Activated naive CD8-positive, alpha-beta T cell treated with anti-CD3 and anti-CD28 coated beads, Interleukin-2, amount 50 U/mL, for 24 hours (primary cell): ENCODE results near the gene GPSM1.
A peak's percentile ranks its signal among the peaks of the same experiment; 100 is the strongest.
"Not testable (repeated sequence)": the region's sequence is repeated elsewhere in the genome, so short reads cannot be mapped to it uniquely, and the experiment has no call there.

Source experiments
- ATAC-seq: fragments of 150-1000 bp; cut with Tn5 transposase; one replicate; pipeline ENCODE4 v1.10.0; 2021
- DNase-seq: peaks from one replicate; pipeline ENCODE4 v3.0.0; 2021
- H3K27ac Mint-ChIP-seq: one replicate; pipeline ENCODE4 v1.8.0; 2021; ENCODE audit warnings: mild to moderate bottlenecking, mixed read lengths
- H3K27me3 Mint-ChIP-seq: one replicate; pipeline ENCODE4 v1.8.0; 2021; ENCODE audit warnings: mixed read lengths
- H3K36me3 Mint-ChIP-seq: one replicate; pipeline ENCODE4 v1.8.0; 2021; ENCODE audit warnings: low read depth, mixed read lengths
- H3K4me1 Mint-ChIP-seq: one replicate; pipeline ENCODE4 v1.8.0; 2021; ENCODE audit warnings: mixed read lengths
- H3K4me3 Mint-ChIP-seq: one replicate; pipeline ENCODE4 v1.8.0; 2021; ENCODE audit warnings: mild to moderate bottlenecking, moderate library complexity, mixed read lengths
- H3K9me3 Mint-ChIP-seq: one replicate; pipeline ENCODE4 v1.8.0; 2021; ENCODE audit warnings: mixed read lengths

Gene GPSM1

DNA sequence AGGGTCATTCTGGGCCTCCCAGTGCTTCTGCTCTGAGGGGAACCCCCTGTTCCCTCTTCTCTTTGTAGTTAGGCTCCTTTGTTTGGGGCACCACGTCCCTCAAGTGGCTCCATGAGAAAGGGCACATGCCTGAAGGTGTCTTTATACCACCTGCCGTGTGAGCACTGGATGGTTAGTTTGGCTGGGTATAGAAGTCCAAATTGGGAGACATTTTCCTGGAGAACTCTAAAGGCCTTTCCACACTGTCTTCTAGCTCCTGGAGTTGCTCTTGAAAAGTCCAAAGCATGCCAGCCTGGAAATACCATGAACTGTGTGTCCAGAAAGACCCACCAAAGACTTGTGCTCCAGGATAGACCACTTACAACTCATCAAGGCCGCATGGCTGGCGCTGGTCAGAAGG, 12.4 kb upstream of the GPSM1 start:
- no peaks in the 10 kb centered on the region for H3K27me3 Mint-ChIP-seq
- peaks cover 10% of the 10 kb centered on the region for H3K9me3 Mint-ChIP-seq
- peaks cover 3% of the 10 kb centered on the region for H3K36me3 Mint-ChIP-seq
- H3K4me1 Mint-ChIP-seq: no peaks in the 10 kb centered on the region
- no peak for DNase-seq
- H3K27ac Mint-ChIP-seq: no peak overlapping the region
- no peak for ATAC-seq
- no peak overlapping the region for H3K4me3 Mint-ChIP-seq

GRCh38 chr9:136316271-136316751, 11.0 kb upstream of the GPSM1 start:
- H3K4me1 Mint-ChIP-seq: no peaks in the 10 kb centered on the region
- peak overlapping the region; percentile 36 for H3K27ac Mint-ChIP-seq
- H3K4me3 Mint-ChIP-seq: no peak overlapping the region
- no peaks in the 10 kb centered on the region for H3K27me3 Mint-ChIP-seq
- H3K36me3 Mint-ChIP-seq: peaks cover 3% of the 10 kb centered on the region
- peaks cover 10% of the 10 kb centered on the region for H3K9me3 Mint-ChIP-seq
- ATAC-seq: peak; percentile 21
- peak; percentile 20 for DNase-seq

GRCh38 chr9:136316896-136317676, 10.3 kb upstream of the GPSM1 start:
- H3K9me3 Mint-ChIP-seq: peaks cover 10% of the 10 kb centered on the region
- H3K27me3 Mint-ChIP-seq: no peaks in the 10 kb centered on the region
- no peak overlapping the region for H3K4me3 Mint-ChIP-seq
- no peak for DNase-seq
- peaks cover 3% of the 10 kb centered on the region for H3K36me3 Mint-ChIP-seq
- ATAC-seq: peak; percentile 4
- H3K4me1 Mint-ChIP-seq: no peaks in the 10 kb centered on the region
- H3K27ac Mint-ChIP-seq: no peak overlapping the region

DNA sequence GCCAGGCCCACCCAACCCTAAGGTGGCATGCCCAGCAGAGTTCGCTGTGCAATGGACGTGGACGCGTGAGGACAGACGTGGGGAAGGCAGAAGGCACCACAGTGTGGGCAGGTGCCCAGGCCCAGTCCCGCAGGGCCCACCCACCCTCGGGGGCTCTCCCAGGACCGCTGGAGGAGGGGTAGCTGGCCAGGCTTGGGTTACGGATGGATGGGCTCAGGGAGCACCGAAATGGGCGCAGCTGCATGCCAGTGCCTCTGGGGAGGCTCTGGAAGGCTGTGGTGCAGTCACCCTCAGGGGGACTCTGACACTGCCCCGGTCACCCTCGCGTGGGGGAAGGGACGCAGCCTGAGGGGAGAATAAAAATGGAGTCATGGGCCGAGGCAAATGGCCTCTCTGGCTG, 9.6 kb upstream of the GPSM1 start:
- H3K27me3 Mint-ChIP-seq: no peaks in the 10 kb centered on the region
- no peak for DNase-seq
- peaks cover 10% of the 10 kb centered on the region for H3K9me3 Mint-ChIP-seq
- H3K36me3 Mint-ChIP-seq: peaks cover 3% of the 10 kb centered on the region
- no peak overlapping the region for H3K27ac Mint-ChIP-seq
- no peaks in the 10 kb centered on the region for H3K4me1 Mint-ChIP-seq
- H3K4me3 Mint-ChIP-seq: no peak overlapping the region
- no peak for ATAC-seq

DNA sequence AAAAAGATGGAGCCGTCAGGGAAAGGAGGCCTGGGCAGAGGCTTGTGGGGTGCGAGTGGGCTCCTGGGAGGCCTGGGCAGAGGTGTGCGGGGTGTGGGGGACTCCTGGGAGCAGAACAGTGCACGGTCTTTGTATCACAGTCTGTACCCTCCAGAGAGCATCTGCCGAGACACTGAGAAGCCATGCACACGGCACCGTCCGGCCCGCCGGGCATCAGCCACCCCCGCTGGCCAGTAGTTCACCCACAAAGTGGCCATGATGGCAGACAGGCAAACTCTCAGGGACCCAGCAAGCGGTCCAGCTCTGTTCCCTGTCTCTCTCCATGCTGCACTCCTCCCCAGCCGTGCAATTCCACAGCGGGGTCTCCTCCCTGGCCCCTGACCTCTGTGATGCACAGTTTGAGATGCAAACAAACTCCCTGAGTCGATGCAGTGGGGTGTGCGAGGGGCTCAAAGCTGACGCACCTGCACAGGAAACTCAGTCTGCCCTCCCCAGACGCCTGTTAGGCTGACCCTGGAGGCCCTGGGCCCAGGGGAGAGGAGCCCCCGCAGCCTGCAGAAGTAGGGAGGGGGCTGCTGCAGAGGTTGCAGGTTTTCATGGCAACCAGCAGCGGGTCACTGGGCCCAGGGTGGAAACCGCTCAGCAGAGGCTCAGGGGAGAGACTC, 9.1 kb upstream of the GPSM1 start:
- Mint-ChIP-seq H3K4me3 (no peak overlapping the region), H3K4me1 (no peaks in the 10 kb centered on the region), H3K27me3 (no peaks in the 10 kb centered on the region), H3K36me3 (peaks cover 3% of the 10 kb centered on the region), H3K27ac (no peak overlapping the region), H3K9me3 (peaks cover 10% of the 10 kb centered on the region)
- DNase-seq: no peak
- ATAC-seq: no peak

DNA sequence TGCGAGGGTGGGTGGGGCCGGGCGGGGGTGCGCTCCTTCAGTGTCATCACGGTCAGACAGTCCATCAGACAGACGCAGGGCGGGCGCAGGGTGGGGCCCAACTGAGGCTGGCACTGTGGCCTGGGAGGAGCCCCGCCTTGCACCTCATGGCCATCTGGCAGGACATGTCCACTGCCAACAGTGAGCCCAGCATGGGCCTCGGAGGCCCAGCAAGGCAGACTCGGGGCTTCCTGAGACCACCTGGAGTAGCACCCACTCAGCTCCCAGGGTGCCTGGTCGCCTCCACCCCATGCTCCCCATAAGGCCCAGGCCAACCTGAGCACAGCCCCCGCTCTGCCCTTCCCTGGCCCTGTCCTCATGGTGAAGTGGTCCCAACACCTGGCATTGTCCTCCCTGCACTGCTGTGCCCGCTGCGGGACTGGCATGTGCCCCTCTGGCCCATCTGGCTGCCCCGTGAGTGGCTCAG, 8.5 kb upstream of the GPSM1 start:
- Mint-ChIP-seq H3K36me3 (peaks cover 3% of the 10 kb centered on the region), H3K4me3 (no peak overlapping the region), H3K9me3 (peaks cover 10% of the 10 kb centered on the region), H3K27me3 (no peaks in the 10 kb centered on the region), H3K27ac (no peak overlapping the region), H3K4me1 (no peaks in the 10 kb centered on the region)
- DNase-seq (no peak), ATAC-seq (no peak)

DNA sequence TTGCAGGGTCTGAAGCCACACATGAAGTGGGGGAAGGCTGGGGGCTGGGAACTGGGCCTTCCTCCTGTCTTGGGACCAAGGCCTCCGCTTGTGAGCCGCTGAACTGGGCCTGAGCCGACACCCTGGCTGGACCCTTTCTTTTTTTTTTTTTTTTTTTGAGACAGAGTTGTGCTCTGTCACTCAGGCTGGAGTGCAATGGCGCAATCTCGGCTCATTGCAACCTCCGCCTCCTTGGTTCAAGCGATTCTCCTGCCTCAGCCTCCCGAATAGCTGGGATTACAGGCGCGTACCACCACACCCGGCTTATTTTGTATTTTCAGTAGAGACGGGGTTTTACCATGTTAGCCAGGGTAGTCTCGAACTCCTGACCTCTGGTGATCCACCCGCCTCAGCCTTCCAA, 8.1 kb upstream of the GPSM1 start:
- not testable (repeated sequence) for ATAC-seq, H3K4me3 Mint-ChIP-seq, H3K4me1 Mint-ChIP-seq, DNase-seq, H3K36me3 Mint-ChIP-seq, H3K27ac Mint-ChIP-seq, H3K27me3 Mint-ChIP-seq
- H3K9me3 Mint-ChIP-seq: peaks cover 10% of the 10 kb centered on the region

DNA sequence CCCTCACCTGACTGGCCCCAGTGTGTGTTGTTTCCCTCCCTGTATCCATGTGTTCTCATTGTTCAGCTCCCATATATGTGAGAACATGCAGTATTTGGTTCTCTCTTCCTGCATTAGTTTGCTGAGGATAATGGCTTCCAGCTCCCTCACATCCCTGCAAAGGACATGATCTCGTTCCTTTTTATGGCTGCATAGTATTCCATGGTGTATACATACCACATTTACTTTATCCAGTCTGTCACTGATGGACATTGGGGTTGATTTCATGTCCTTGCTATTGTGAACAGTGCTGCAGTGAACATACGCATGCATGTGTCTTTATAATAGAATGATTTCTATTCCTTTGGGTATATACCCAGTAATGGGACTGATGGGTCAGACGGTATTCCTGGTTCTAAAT, 7.4 kb upstream of the GPSM1 start:
- not testable (repeated sequence) for DNase-seq, H3K27ac Mint-ChIP-seq, H3K9me3 Mint-ChIP-seq, H3K4me3 Mint-ChIP-seq, H3K36me3 Mint-ChIP-seq, H3K4me1 Mint-ChIP-seq, H3K27me3 Mint-ChIP-seq, ATAC-seq

- H3K27me3 Mint-ChIP-seq, H3K4me3 Mint-ChIP-seq, H3K9me3 Mint-ChIP-seq, H3K36me3 Mint-ChIP-seq, DNase-seq, ATAC-seq, H3K4me1 Mint-ChIP-seq, H3K27ac Mint-ChIP-seq: not testable (repeated sequence)
Measured at GRCh38 chr9:136320972-136321371, 6.4 kb upstream of the GPSM1 start.

DNA sequence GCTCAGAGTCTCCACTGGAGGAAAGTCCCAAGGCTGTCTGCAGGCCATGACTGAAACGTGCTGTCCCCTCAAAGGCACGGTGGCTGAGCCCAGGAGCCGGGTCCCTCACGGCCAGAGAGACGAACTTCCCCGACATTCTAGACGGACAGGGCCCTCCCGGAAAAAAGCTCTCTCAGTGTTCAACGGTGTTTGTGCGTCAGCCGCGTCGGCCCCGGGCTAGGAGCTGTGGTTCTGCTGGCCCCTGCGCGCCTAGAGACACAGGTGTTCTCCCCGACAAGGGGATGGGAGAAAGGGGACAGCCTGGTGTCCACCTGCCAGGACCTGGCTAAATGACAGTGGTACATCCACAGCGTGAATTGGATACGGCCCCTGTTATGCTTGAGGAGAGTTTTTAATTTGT, 5.8 kb upstream of the GPSM1 start:
- ATAC-seq (no peak), DNase-seq (no peak)
- Mint-ChIP-seq H3K36me3 (no peaks in the 10 kb centered on the region), H3K4me1 (no peaks in the 10 kb centered on the region), H3K4me3 (no peak overlapping the region), H3K9me3 (no peaks in the 10 kb centered on the region), H3K27ac (no peak overlapping the region), H3K27me3 (no peaks in the 10 kb centered on the region)

DNA sequence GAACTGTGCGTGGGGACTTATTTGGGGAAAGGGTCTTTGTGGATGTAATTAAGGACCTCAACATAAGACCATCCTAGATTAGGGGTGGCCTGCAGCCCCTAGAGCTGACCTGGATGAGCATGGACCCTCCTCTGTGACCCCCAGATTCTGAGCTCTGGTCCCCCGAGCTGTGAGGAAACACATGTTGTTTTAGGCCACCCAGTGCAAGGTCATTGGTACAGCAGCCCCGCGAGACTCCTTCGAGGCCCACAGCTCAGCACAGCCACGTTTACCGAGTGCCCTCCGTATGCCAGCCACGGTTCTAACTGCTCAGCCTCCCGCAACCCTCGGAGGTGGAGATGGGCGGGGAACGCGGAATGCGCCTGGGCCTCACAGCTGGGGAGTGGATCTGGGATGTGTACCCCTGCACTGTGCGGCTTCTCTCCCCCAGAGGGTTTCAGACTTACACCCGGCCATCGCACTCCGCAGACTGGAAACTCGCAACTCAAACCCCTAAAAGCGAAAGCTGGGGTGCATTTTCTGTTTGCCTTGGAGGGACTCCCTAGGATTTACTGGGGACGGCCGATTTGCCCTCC, 4.5 kb upstream of the GPSM1 start:
- ATAC-seq (no peak), DNase-seq (no peak)
- no peaks in the 10 kb centered on the region for H3K4me1 Mint-ChIP-seq
- H3K4me3 Mint-ChIP-seq: no peak overlapping the region
- no peaks in the 10 kb centered on the region for H3K9me3 Mint-ChIP-seq
- no peak overlapping the region for H3K27ac Mint-ChIP-seq
- H3K27me3 Mint-ChIP-seq: no peaks in the 10 kb centered on the region
- H3K36me3 Mint-ChIP-seq: no peaks in the 10 kb centered on the region

DNA sequence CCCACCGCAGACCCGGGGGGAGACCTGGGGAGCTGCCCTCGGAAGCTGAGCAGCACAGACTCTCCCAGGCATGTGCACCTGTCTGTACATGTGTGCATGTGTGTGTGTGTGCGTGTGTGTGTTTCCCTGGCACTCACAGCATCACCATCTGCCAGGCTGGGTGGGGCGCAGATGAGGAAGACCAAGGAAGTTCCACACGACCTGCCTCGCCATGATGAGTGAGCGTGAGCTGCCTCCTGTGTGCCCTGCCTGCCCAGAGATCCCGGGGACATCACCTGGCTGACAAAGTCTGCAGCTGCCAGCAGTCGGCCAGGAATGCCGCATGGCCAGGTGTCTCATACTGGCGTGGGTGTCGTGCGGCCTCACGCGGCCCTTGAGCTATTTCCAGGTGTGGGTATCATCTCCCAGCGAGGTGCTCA, 4.0 kb upstream of the GPSM1 start:
- no peak for ATAC-seq
- DNase-seq: no peak
- H3K4me1 Mint-ChIP-seq: no peaks in the 10 kb centered on the region
- H3K4me3 Mint-ChIP-seq: no peak overlapping the region
- H3K27me3 Mint-ChIP-seq: no peaks in the 10 kb centered on the region
- no peaks in the 10 kb centered on the region for H3K9me3 Mint-ChIP-seq
- no peak overlapping the region for H3K27ac Mint-ChIP-seq
- H3K36me3 Mint-ChIP-seq: no peaks in the 10 kb centered on the region

GRCh38 chr9:136324501-136325300, 2.6 kb upstream of the GPSM1 start:
- H3K27me3 Mint-ChIP-seq: no peaks in the 10 kb centered on the region
- ATAC-seq (no peak), DNase-seq (no peak)
- no peaks in the 10 kb centered on the region for H3K36me3 Mint-ChIP-seq
- no peaks in the 10 kb centered on the region for H3K9me3 Mint-ChIP-seq
- H3K4me3 Mint-ChIP-seq: no peak overlapping the region
- H3K27ac Mint-ChIP-seq: no peak overlapping the region
- H3K4me1 Mint-ChIP-seq: peaks cover 3% of the 10 kb centered on the region

DNA sequence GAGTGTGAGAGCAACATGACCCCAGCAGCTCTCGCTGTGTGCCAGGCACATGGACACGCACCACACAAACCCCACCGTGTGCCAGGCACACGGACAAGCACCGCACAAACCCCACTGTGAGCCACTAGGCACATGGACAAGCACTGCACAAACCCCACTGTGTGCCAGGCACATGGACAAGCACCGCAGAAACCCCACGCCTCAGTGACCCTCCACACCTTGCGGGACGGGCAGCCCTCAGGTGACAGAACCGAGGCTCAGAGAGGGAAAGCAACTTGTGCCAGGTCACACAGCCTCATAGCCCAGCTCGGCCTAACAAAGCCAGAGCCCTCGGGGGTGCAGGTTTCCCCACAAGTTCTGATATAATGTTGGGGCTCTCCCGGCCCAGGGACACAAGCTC, 2.0 kb upstream of the GPSM1 start:
- Mint-ChIP-seq H3K27me3 (no peaks in the 10 kb centered on the region), H3K4me1 (peaks cover 3% of the 10 kb centered on the region), H3K9me3 (no peaks in the 10 kb centered on the region), H3K4me3 (no peak overlapping the region), H3K36me3 (no peaks in the 10 kb centered on the region), H3K27ac (no peak overlapping the region)
- DNase-seq (no peak), ATAC-seq (no peak)
